Ovary (tissue), 9 donors: ENCODE data around the gene PDXK. TPM values are rescaled to one million over a fixed set of nuclear protein-coding genes. Genes with fewer than 3 reads are reported as not detected.

Source experiments
- DNase-seq, 5 donors: peaks; one replicate each; pipeline ENCODE4 v3.0.0-alpha.2; 2019 to 2020
- H3K27ac ChIP-seq, 2 donors: fragments of 200-600 bp; one replicate each; pipeline versions ENCODE4 v1.5.1 to v1.8.0; 2019 to 2022
- H3K27me3 ChIP-seq: fragments of 200-600 bp; one replicate; pipeline ENCODE4 v1.8.0; 2022
- H3K36me3 ChIP-seq: fragments of 200-600 bp; sonication (generic); one replicate; pipeline ENCODE4 v1.5.1; 2019
- H3K4me1 ChIP-seq: one replicate; pipeline ENCODE4 v1.8.1; 2013; ENCODE audit warnings: mild to moderate bottlenecking, moderate library complexity; ENCODE audit not compliant: insufficient read depth
- H3K4me3 ChIP-seq: fragments of 200-600 bp; sonication (generic); one replicate; pipeline ENCODE4 v1.5.1; 2017
- H3K9me3 ChIP-seq, 2 donors: fragments of 200-600 bp in 1 of 2; sonication (generic) in 1 of 2; one replicate each; pipeline versions ENCODE4 v1.5.1 to v1.8.1; 2013 to 2019; ENCODE audit warnings: mild to moderate bottlenecking in 1 of 2, moderate library complexity in 1 of 2
- CTCF ChIP-seq, 3 donors: fragments of 450-650 bp in 2 of 3; fragments of 200-600 bp in 1 of 3; IDR thresholded peaks; one replicate each; pipeline versions ENCODE4 v1.5.1 to v1.8.0; 2016 to 2022; ENCODE audit warnings: antibody characterized with exemption in 3 of 3, mild to moderate bottlenecking in 1 of 3
- EP300 ChIP-seq: sonication (generic); formaldehyde crosslinking; IDR thresholded peaks from one replicate; pipeline ENCODE4 v1.6.1; 2017; ENCODE audit warnings: antibody characterized with exemption
- POLR2A ChIP-seq: fragments of 450-650 bp; IDR thresholded peaks from one replicate; pipeline ENCODE4 v1.6.1; 2017; ENCODE audit warnings: antibody characterized with exemption, mild to moderate bottlenecking, moderate library complexity
- WGBS, 3 donors: extraction: QIAGEN DNeasy Blood & Tissue Kit in 1 of 3; methylation state at CpG; one replicate each; pipeline versions ENCODE4 v1.1.5 to v1.1.7; 2013 to 2017; 5-methylcytosine and 5-hydroxymethylcytosine counted together
- intact Hi-C, 4 donors: fragments of 100-400 bp; cut with DNase I; formaldehyde crosslinking; loops; one replicate each; pipeline versions ENCODE4 v1.11.0 to v1.15.1; 2022 to 2023
- polyA plus RNA-seq, 2 donors: library from polyadenylated mRNA; stranded (reverse); fragments of 200-250 nt in 1 of 2; fragments of 350-450 nt in 1 of 2; fragmentation: Illumina TruSeq in 1 of 2; extraction: RNeasy Lipid Tissue Mini Kit (QIAGEN cat#74804) in 1 of 2; gene quantifications; one replicate each; pipeline ENCODE4 v1.2.3, GENCODE V29; 2013 to 2014
- total RNA-seq, 7 donors: library from RNA; depleted of rRNA in 2 of 7; stranded (reverse); fragments of >200 nt in 2 of 7; fragmentation: NEBNext Ultra II Directional in 3 of 7; extraction: Animal tissue kit (Norgen Biotek cat#: 25700) in 3 of 7; gene quantifications; one replicate each; pipeline versions ENCODE4 v1.1.0 to v1.2.4, GENCODE V29; 2016 to 2023
- donor health status: DM: no; HTN: no; CAD: no; lungs with moderate emphysema.
- donor health status: DM: no; HTN: no; CAD: no.
- donor health status: Bipolar disorder and iron deficiency.
- donor health status: DM: yes; HTN: yes; CAD: no.
- donor health status: DM: no; HTN: no; CAD: no.
- donor health status: DM: yes; HTN: yes; CAD: no.

PDXK gene
- total and polyA plus RNA-seq, 9 donors, result 19.9 to 125 (median 88.6) TPM

- TF ChIP-seq EP300 (no peak), POLR2A (no peak), CTCF (IDR thresholded peaks at IDR 0.05) (no peak)
- Histone ChIP-seq H3K4me3 (no peak overlapping the region), H3K27me3 (no peaks in the 10 kb centered on the region), H3K27ac (no peak overlapping the region), H3K4me1 (no peaks in the 10 kb centered on the region), H3K9me3 (no peaks in the 10 kb centered on the region), H3K36me3 (no peaks in the 10 kb centered on the region)
- no peak for DNase-seq
- intact Hi-C loops, result no loop called here
- 92 to 96% (median 96%) methylated on average over 18 of the region's 18 CpGs for WGBS, 3 donors
These were observed 25.8 kb downstream of the PDXK start for GRCh38 chr21:43744725-43745124.

GRCh38 chr21:43745772-43746517 is 27.0 kb downstream of the PDXK start:
- no peak overlapping the region for H3K4me3 ChIP-seq
- H3K36me3 ChIP-seq, result no peaks in the 10 kb centered on the region
- H3K27me3 ChIP-seq, result no peaks in the 10 kb centered on the region
- H3K4me1 ChIP-seq, result no peaks in the 10 kb centered on the region
- 81 to 85% (median 83%) methylated on average over 16 of the region's 16 CpGs for WGBS, 3 donors
- intact Hi-C loops, result no loop called here
- H3K27ac ChIP-seq, result no peak overlapping the region
- no peak for TF ChIP-seq POLR2A
- no peak for TF ChIP-seq EP300
- no peak for TF ChIP-seq CTCF (IDR thresholded peaks at IDR 0.05)
- H3K9me3 ChIP-seq, result no peaks in the 10 kb centered on the region
- no peak for DNase-seq

GRCh38 chr21:43748622-43749021 is 29.7 kb downstream of the PDXK start:
- Histone ChIP-seq H3K4me3 (no peak overlapping the region), H3K27me3 (no peaks in the 10 kb centered on the region), H3K36me3 (no peaks in the 10 kb centered on the region), H3K4me1 (no peaks in the 10 kb centered on the region), H3K9me3 (no peaks in the 10 kb centered on the region), H3K27ac (no peak overlapping the region)
- WGBS, 3 donors, result 88 to 91% (median 90%) methylated on average over 17 of the region's 17 CpGs
- TF ChIP-seq POLR2A (no peak), CTCF (IDR thresholded peaks at IDR 0.05) (no peak), EP300 (no peak)
- no peak for DNase-seq
- intact Hi-C loops, result no loop called here

- Histone ChIP-seq H3K27me3 (no peaks in the 10 kb centered on the region), H3K27ac (no peak overlapping the region), H3K4me3 (no peak overlapping the region), H3K36me3 (no peaks in the 10 kb centered on the region), H3K9me3 (no peaks in the 10 kb centered on the region), H3K4me1 (peaks cover 1% of the 10 kb centered on the region)
- WGBS, 3 donors, result 84 to 88% (median 86%) methylated on average over 18 of the region's 18 CpGs
- peak in 1 of 5 donors; percentile 36 for DNase-seq
- TF ChIP-seq CTCF (IDR thresholded peaks at IDR 0.05), result no peak
- no peak for TF ChIP-seq POLR2A
- no peak for TF ChIP-seq EP300
- intact Hi-C loops, result no loop called here
These were observed 30.8 kb downstream of the PDXK start for GRCh38 chr21:43749651-43750262.
